Right renal cortex interstitium (tissue), 3 donors: ENCODE data around the gene JMJD6. TPM values are rescaled to one million over a fixed set of nuclear protein-coding genes. Genes with fewer than 3 reads are reported as not detected.

ENCODE experiments used
- DNase-seq, 3 donors: peaks; one replicate each; pipeline ENCODE4 v3.0.0-alpha.2; 2013; ENCODE audit warnings: low read depth in 3 of 3, low spot score in 2 of 3
- polyA plus RNA-seq, 3 donors: library from polyadenylated mRNA; unstranded; fragments of 120-200 nt; gene quantifications; one replicate each; pipeline ENCODE4 v1.2.1, GENCODE V29; 2013; ENCODE audit not compliant: insufficient read length in 3 of 3

JMJD6 gene
- polyA plus RNA-seq, 3 donors = 21.1 to 25.8 (median 21.9) TPM

DNA sequence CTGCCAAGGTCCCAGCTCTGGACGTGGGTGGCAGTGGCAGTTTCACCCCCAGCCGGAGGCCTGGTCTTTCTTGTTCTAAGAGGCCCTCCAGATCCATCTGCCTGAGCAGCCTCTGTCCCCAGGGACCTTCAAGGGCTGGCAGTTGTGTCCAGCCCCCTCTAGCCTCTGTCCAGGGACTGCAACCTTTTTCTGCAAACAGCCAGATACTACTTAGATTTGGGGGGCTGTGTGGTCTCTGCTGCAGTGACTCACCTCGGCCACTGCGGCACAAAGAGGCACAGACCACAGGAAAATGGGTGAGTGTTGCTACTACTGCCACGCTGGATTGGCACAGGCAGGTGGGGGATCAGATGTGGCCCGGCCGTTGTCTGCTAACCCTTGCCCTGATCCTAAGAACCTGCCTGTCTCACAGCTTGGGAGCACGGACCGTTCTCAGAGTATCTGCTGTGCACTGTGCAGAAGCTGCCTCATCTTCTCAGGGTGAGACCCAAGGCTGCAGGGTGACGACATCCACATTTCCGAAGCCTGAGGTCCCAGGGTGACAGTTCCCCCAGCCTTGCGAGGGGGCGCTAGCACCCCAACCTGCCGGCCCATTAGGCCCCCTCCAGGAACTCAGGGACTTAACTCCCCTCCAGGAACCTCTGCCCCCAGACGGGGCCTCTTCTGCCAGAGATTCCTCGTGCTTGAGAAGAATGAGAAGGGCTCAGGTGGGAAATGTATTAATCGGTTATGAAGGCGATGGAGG is 43.2 kb downstream of the JMJD6 start:
- DNase-seq = no peak

DNA sequence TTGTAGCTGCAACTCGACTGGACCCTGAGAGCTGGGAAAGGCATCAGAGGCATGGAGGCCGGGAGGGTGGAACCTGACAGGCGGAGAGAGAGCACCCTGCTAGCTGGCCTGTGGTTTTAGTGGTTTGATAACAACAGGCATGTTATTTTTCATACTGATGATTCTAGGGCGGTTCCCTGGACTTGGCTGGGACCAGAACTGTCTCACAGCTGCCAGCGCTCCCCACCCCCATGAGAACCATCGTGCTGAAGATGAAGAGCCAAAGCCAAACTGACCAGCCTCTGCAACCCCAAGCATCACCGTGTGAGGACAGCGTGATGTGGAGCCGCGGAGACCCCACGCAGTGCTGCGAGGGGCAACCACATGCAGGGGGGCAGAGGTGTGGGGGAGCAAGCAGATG is 44.1 kb downstream of the JMJD6 start:
- no peak for DNase-seq

DNA sequence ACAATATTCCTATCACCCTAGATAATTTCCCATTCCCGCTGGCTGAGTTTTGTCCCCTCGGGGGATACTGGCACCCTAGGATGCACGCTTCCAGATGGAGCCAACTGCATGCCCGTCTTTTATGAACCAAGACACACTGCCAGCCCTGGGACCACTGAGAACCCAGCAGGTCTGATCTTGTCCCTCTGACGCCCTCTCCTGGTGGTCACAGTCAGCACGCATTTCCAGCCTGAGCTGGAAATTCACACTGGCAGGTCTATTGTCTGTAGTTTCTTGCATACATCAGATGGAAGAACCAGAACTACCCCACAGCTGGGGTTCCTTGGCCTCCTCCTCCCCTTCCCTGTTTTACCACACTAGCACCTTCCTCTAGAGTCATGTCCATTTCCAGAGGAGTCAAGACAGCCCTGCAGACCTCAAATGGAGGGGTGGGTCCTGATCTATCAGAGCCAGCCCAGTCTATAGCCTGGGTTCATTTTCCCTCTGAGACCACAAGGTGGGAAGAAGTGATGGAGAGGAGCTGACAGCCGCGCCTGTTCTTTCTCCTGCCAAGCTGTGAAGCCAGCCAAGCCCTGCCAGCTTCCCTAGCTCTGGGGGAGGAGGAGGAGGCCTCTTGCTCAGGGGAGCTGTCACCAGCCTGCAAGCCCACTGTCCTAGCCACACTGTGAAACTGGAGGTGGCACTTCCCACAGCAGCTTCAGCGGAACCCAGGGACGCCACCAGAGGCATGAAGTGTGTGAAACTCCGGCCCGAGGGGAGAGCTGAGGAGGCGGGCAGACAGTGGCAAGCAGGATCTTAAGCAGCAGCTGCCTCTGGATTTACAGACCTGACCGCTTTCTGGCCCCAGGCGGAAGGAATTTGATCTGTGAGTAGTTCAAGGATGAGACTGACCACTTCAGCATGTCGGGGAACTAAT is 44.9 kb downstream of the JMJD6 start:
- DNase-seq = no peak

DNA sequence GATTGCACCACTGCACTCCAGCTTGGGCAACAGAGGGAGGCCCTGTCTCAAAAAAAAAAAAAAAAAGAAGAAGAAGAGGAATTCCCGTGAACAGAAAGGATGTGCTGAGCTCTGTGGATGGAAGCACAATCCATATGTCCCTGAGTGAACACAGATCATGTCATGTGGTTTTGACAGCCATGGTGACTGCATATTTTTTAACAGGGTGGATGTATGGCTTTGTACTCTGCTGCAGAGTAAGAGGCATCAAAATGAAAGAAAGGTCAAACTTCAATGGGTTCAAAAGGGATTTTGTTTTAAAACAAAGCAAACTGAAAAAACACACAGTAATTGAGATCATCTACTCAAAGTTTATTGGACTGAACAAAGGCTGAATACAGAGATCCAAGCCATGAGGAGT is 47.2 kb downstream of the JMJD6 start:
- DNase-seq = no peak

DNA sequence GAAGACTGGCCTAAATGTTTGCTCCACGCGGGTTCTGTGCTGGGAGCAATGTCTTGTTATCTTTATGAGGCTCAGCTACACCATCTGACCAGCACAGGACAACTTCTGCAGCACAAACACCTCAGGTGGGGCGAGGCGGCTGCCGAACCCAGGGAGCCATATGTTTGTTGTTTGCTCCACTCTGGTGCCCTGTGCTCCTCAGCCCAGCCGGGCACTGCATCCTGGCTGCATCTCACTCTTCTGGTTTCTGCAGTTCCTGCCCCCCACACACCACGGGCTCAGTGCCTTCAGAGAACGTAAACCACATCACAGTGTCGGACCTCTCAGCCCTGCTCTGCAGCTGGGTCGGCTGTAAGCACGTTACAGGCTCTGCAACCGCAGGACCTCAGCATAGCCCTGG is 48.1 kb downstream of the JMJD6 start:
- no peak for DNase-seq

DNA sequence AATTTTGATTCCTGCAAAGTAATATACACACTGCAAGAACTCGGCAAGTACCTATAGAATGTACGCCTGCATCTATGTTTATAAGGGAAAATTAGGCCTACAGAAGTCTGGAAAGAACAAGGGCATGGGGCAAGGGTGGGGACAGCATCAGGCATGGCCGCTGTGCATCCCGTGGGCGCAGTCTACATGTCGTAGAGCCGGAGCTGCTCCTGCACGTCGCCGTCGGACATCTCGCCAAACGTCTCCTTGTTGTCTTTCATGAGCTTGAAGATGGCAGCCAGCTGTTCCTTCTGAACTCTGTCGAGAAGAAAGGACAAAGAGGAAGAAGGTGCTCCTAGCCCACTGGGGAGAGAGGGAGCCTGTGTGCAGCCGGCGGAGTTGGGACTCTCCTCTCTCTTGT is 49.0 kb downstream of the JMJD6 start:
- DNase-seq = no peak

DNA sequence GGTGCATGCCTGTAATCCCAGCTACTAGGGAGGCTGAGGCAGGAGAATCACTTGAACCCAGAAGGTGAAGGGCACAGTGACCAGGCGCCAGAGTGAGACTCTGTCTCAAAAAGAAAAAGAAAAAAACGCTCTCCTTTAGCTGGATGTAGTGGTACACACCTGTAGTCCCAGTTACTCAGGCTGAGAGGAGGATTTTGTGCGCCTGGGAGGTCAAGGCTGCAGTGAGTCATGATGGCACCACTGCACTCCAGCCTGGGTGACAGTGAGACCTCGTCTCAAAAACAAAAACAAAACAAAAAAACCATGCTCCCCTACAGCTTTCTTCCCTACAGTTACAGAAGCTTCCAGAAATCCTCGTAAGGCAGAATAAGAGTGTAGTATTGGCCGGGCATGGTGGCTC is 49.8 kb downstream of the JMJD6 start:
- DNase-seq = no peak

DNA sequence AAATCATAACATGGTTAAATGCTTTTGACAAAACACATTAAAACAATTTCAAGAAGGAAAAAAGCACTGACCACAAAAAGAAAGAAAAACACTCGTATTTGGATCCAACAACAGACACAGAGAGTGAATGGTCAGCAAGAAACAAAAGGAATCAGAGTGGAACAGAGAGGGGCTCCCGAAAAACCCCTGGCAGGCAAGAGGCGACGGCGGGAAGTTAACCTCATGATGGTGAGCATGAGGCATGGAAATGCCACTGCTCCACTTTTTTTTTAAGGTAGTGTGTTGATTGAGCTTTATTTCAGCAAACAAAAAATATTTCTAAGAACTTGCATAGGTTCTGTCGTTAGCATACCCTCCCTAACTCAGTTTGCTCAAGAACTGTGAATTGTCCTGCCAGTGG is 50.8 kb downstream of the JMJD6 start:
- DNase-seq = no peak

DNA sequence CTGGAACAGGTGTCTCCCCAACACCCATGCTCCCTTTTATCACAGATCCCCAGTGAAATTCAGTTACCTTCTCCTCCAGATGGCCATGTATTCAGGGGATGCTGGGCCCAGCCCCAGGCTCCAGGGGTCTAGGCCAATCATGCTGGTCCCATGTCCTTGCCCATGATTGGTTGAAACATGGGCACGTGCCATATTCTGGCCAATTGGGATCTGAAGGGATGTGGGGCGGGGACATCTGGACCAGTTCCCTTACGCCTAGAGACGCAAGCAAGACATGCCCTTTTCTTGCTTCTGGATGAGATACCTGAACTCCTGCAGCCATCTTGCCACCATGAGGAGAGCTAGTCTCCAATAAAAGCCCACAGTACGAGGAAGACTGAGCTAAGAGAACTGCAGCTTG is 51.8 kb downstream of the JMJD6 start:
- DNase-seq = no peak

DNA sequence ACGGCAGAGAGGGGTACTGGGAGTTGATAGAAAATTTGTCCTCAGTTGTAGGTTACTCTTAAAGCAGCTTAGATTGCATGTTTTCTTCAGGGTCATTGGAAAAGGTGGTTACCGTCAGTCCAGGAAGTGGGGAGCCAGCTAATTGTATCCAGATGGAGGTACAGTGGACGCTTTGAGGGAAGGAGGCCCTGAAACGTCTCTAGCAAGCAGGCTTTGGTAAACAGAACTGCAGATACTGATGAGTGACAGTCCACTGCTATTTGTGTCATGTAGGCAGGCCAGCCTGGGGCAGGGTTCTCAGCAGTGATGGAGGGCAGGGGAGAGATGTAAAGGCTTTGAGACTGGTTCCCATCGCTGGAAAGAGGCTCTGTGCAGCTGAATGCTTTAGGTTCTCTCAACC is 52.7 kb downstream of the JMJD6 start:
- no peak for DNase-seq

DNA sequence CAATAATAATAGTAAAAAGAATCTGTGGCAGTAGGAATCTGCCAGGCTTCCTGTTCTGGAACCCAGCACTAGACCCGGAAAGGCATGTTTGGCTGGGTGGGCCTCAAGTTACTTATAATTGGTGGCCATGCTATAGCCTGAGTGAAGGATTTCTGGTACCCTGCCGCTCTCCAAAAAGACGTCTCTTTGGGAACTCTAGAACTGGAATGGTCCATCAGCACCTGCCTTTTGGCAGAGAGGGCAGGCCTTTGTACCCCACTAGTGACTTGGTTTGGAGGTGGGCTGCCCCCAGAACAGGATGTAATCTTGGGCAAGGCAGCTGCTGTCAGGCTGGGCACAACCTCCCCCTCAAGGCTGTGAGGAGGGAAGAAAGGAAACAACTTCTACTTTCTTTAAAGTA is 53.5 kb downstream of the JMJD6 start:
- no peak for DNase-seq

DNA sequence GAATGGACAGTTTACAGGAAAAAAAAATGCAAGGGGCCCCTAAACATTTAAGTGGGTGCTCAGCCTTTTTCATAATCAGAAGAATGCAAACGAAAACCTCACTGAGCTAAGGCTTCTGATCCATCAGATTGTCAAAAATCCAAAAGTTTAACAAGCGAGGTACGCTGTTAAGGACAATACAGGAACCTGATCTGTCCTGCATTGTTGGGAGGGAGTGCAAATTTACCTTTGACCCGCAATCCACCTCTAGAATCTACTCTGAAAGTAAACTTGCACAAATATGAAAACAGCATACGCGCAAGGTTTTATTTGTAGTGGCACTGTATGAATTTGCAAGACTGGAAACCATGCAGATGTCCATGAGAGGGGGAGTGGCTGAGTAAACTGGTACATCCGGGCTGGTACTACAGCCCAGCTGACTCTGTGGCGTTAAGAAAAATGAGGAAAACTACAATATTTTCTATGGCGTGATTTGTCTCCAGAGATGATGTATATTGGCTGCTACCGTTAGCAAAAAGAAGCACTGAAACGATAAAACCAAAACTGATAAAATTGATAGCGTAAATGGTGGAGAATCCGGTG is 54.0 kb downstream of the JMJD6 start:
- DNase-seq = no peak

DNA sequence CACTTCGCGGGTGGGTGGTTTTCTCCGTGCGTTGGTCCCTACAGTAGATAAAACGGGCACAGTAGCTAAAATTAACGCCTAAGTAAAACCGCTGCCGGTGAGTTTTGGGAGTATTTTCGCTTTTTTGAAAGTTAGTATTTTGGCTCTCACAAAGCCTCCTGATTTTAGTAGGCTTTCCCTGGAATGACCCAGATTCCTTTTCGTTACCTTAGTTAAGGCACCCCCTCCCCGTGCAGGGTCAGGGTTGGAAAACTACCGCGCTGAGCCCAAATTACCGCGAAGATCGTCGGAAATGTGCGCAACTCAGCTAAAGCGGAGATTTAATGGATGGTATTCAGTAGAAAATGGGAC is 54.5 kb downstream of the JMJD6 start:
- no peak for DNase-seq

DNA sequence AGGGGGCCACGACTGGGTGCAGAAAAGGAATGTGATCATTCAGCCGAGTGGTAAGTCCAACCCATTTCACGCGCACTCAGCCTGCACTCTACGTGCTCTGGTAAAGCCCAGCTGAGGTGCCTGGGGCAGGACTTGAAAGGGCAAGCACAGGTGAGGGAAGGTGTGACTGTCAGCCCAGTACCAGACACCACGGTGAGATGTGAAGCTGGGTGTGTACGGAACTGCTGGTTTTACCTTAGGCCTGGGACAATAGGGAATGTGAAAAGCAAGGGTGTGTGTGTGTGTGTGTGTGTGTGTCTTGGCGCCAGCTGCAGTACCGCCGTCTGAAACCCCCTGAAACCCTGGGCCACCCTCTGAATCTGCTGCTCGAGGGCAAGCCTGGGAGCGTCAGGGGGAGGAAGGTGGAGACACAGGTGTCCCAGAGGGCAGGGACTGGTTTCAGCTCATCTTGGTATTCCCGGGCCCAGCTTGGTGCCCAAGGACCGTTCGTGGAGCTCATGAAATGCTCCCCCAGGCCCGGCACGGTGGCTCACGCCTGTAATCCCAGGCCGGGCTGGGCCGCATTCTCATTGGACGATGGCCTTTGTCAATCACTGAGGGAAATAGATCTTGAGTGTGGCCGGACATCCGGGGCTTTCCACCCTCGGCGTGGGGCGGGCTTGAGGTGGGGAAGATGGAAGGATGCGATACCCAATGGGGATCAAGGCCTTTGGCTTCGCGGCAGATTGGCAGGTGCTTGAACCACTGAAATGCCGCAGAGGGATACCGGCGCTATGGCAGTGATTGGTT is 55.1 kb downstream of the JMJD6 start:
- peak; percentile 98 to 100 (median 100) for DNase-seq

DNA sequence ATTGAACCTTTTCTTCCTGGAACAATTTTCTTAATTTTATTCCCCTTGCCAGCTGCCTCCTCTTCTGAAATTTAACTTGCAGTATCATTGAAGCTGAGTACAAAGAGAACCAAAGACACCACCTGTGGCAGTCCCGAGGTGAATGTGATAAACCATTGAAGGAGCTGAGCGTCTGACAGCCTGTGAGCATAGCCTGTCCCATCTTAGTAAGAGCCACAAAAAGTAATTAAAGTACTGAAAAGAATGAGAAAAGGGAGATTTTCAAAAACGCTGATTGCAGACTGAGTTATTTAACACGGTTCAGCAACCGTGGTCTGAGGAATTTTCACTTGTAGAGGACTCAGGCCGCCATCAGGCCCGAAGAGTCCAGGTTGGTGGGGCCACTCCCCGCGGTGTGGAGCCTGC is 55.7 kb downstream of the JMJD6 start:
- DNase-seq = no peak

DNA sequence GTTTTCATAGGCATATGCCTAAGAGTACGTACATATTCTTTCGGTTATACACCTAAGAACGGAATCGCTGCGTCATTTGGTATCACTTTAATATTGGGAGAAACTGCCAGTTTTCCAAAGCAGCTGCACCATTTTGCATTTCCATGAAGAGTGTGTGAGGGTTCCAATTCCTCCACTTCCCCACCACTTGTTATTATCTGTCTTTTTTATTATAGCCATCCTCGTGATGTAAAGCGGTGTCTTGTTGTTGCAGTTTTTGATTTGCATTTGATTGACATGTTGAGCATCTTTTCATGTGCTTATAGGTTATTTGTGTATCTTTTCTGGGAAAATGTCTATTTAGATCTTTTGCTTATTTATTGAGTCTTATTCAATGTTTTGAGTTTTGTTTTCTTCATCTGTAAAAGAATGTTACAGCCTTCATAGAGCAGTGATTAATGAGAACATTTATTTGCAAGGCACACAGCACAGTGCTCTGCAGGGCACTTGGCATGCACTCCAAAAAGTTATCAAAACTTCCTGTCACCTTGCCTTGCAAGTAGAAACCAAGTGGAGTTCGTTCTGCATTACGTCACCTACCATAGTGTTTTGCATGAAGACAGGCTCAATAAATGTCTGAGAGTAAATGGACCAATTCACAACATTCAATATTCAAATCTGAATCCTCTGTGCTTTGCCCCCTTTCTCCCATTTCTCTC is 56.2 kb downstream of the JMJD6 start:
- no peak for DNase-seq
